Colon (tissue), 2 donors: ENCODE measurements around the gene LRP11.
"Not testable (repeated sequence)": the region's sequence is repeated elsewhere in the genome, so short reads cannot be mapped to it uniquely, and the experiment has no call there.

Source experiments
- FAIRE-seq: peaks from 2 replicates; lab custom pipeline; 2012; peaks lifted over from hg19 to GRCh38; lab: Jason Lieb, UNC
- donor health status: control.
- donor health status: control.

LRP11 gene

GRCh38 chr6:149863698-149864577 is at the start of gene LRP11:
LRP11 (minus strand) TSS chr6:149864359; CDS start chr6:149864020, 339 bp downstream.
- FAIRE-seq: no peak

GRCh38 chr6:149913540-149914240 is 49.5 kb upstream of the LRP11 start:
- FAIRE-seq: no peak

GRCh38 chr6:149913085-149913484 is 48.9 kb upstream of the LRP11 start:
- FAIRE-seq: no peak

DNA sequence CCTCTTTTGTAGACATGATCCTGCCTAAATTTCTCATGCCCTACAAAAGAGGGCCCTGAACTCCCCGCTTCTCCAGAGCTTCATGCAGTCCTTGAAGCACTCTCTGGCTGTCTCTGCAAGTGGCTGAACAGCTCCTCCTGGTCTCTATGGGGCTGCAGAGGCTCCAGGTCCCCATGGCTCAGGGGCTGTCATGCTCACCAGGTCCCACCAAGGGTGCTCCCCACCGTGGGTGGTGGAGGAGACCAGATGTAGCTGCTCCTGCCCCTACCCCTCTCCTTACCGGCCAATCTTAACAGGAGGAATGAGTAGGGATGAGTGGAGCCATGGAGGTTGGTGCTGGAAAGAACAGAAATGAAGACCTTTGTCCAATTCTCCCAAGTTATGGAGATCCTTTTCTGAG is 48.5 kb upstream of the LRP11 start:
- not testable (repeated sequence) for FAIRE-seq

DNA sequence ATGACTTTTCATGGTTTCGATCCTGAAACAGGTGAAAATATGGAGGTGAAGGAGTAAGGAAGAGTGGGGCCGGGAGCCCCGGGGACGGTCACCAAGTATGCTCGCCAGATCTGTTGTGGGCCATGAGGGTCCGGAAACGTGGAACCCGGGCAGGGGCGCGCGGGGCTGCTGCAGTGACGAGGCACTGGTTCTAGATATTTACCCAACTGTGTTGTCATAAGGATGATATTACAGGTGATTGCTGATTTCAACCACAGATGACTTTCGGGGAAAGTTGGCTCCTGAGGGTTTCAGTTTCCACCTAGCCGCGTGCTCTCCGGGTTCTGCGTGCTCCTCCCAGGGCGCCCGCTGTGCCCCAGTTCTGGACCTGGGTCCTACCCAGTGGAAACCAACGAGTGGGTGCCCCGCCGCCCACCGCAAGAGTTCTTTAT is 46.6 kb upstream of the LRP11 start:
- no peak for FAIRE-seq

GRCh38 chr6:149909701-149910470 is 45.7 kb upstream of the LRP11 start:
- no peak for FAIRE-seq

GRCh38 chr6:149908480-149908879 is 44.3 kb upstream of the LRP11 start:
- not testable (repeated sequence) for FAIRE-seq

- FAIRE-seq: no peak
Measured at GRCh38 chr6:149907317-149907716, 43.2 kb upstream of the LRP11 start.

DNA sequence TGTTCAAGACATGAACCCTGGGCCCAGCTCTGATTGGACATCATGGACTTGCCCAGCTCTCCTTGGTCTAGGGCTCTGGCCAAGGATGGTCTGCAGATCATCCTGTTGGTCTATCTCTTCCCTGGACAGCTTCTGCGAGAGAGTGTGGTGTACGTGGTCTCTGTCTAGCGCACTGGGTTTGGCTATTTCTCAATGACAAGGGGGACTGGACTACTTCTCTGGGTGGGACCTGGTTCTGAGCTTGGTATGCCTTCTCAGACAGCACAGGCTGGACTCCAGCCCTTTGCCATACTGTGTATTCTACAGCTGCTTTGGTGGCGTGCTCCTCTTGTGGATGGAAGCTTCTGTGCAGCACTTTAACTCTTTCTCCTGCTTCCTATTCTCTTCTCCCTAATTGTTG is 42.2 kb upstream of the LRP11 start:
- no peak for FAIRE-seq

DNA sequence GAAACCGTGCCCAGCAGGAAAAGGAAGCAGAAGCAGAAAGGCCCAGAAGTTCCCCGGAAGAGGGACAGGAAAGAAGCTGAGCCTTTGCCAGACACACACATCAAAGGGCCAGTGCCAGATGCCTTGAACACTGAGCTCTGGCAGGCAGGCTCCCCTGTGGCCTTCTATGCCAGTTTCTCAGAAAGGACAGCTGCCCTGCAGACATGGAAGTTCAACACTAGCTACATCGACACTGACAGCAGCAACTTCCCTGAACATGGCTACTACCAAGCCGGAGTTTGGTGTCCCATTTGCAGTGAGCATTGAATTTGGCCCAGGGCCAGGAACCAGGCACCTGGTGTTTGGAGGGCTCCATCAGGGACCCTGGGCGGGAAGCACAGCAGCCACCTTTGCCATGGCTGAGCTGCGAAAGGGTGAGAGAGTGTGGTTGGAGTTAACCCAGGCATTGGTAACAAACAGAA is 41.8 kb upstream of the LRP11 start:
- no peak for FAIRE-seq

DNA sequence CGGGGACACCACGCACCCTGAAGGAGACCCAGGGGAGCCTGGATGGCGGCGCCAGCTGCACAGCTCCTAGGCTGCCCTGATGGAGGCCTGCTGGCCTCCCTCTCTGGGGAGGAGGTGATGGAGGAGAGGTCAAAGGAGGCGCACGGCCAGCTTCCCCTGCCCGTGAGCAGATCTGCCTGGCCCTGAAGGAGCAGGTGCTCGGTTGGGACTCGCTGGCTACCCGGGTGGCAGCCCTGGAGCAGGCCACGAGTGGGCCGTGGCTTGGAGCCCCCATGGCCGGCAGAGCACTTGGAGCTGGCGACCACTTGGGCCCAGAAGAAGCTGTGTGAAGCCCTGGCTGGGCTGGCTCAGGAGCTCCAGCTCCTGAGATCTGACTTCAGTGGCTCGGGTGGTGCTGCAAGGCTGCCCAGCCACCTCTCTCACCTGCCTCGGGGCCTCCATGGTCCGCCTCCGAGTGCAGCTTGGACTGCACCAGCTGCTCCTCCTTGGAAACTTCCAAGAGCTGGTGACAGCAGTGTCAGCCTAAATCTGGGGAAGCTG is 41.3 kb upstream of the LRP11 start:
- FAIRE-seq: no peak

DNA sequence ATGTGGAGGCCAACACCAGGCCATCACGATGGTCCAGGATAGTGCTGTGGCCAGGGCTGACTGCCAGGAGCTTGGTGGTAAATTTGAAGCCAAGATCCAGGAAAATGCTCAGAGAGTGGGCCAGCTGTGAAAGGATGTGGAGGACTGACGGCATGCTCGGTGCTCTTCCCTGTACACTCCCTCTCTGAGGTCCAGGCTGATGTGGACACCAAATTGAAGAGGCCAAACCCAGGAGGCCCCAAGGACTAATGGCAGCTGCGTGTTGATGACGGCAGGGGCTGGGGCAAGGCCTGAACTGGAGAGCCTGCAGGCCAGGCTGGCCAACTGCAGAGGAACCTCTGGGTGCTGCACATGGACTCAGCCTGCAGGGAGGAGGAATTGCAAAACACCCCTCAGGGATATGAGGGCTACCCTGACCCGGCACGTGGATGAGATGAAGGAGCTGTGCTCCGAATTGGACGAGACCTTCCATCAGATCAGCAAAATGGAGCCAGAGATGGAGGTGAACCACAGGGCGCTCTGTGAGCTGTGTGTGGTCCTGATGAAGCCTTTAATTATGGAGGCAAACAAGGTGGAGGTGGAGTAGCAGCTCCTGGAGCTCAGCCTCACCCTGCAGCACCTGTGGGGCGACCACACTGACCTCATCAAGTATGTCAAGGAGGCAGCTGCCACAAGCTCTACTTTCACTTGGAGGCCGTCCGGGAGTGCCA is 40.7 kb upstream of the LRP11 start:
- FAIRE-seq: no peak

DNA sequence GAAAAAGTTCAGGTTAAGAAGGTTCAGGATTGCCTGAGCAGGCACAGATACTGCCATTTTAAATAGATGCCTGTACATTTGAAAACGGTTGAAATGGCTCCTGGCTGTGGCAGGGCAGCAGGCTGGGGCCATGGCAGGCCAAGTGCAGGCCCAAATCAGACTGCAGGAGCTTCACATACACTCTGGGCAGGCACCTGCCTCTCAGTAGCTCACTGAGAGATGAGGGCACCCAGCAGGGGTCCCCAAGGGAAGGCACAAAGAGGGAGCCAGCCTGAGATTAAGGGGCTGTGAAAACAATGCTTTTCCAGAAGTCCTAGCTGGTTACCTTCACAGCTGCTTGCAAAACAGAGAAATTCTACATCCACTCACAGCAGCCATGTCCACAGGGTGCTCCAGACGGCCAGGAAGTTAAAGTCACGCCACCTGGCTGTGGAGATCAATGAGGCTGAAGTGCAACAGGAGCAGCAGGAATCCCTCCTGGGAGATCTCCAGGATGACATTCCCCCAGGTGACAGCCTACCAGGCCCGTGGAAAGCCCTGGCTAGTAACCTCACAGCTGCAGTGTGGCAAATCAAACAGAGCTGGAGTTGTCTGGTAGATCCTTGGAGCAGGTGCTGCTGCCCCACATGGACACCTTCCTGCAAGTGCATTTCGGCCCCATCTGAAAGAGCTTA is 39.9 kb upstream of the LRP11 start:
- no peak for FAIRE-seq

GRCh38 chr6:149901444-149902140 is 37.4 kb upstream of the LRP11 start:
- no peak for FAIRE-seq

GRCh38 chr6:149900620-149901443 is 36.7 kb upstream of the LRP11 start:
- no peak for FAIRE-seq

DNA sequence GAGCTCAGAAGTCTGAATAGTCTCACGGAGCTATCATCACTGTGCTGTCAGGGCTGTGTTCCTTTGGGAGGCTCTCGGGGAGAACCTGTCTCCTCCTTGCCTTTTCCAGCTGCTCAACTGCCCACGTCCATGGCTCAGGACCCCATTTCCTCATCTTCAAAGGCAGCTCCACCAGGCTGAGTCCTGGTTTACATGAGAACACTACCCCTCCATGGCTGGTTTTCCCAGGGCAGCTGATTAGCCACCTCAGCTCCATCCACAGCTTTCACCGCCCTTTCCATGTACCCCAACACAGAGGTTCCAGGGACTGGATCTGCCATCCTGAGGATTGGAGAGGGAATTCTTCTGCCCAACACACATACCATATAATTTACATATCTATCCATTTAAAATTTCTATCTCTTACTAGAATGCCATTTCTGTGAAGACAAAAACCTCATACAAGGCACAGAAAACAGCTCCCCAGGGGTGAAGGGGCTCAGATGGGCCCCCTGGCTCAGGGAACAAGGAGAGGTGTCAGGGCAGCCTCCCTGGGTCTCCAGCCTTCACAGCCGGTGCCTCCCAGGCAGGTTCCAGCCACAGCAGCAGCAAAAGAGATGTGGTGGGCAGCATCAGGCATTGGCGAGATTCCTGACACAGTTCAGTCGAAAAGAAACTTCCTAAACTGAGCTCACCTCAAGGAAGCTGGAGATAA is 35.9 kb upstream of the LRP11 start:
- FAIRE-seq: no peak

DNA sequence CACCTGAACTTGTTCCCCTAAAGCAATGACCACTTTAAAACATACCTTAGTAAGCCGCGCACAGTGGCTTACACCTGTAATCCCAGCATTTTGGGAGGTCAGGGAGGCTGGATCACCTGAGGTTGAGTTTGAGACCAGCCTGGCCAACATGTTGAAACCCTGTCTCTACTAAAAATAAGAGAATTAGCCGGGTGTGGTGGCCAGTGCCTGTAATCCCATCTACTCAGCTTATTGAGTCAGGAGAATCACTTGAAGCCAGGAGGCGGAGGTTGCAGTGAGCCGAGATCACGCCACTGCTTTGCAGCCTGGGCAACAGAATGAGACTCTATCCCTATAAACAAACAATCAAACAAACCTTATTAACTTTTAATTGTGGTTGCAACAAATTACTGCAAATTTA is 35.3 kb upstream of the LRP11 start:
- no peak for FAIRE-seq

- FAIRE-seq: no peak
Measured at GRCh38 chr6:149898966-149899365, 34.8 kb upstream of the LRP11 start.
